DMS79 (cell line): Measurements from ENCODE around the gene GTF2H3.
"Not testable (repeated sequence)": the region's sequence is repeated elsewhere in the genome, so short reads cannot be mapped to it uniquely, and the experiment has no call there.

ENCODE experiments used
- DNase-seq: peaks from one replicate; lab custom pipeline; 2025; lab: John Stamatoyannopoulos, UW

Gene GTF2H3

GRCh38 chr12:123633379-123634141 lies at the start of gene GTF2H3, which contains the start of gene EIF2B1:
Gene GTF2H3, plus strand, starts transcription at chr12:123633829. Its CDS starts 31 bp downstream, at chr12:123633860.
Gene EIF2B1, minus strand, starts transcription at chr12:123633686. Its CDS starts 129 bp downstream, at chr12:123633557.
- DNase-seq: peak; percentile 94

- DNase-seq: no peak
Measured at GRCh38 chr12:123591702-123592481, 41.7 kb upstream of the GTF2H3 start.

- DNase-seq: no peak
Measured at GRCh38 chr12:123595729-123596128, 37.9 kb upstream of the GTF2H3 start.

- DNase-seq: no peak
Measured at GRCh38 chr12:123597100-123597499, 36.5 kb upstream of the GTF2H3 start.

- DNase-seq: no peak
Measured at GRCh38 chr12:123598522-123598921, 35.1 kb upstream of the GTF2H3 start.

GRCh38 chr12:123599310-123599709 lies 34.3 kb upstream of the GTF2H3 start:
- no peak for DNase-seq

- DNase-seq: no peak
Measured at GRCh38 chr12:123599721-123600120, 33.9 kb upstream of the GTF2H3 start.

GRCh38 chr12:123601602-123602489 lies 31.8 kb upstream of the GTF2H3 start, which contains the start of gene DDX55:
Gene DDX55, plus strand, starts transcription at chr12:123602099. Its CDS starts 50 bp downstream, at chr12:123602149.
- DNase-seq: peak; percentile 66

GRCh38 chr12:123602651-123603195 lies 30.9 kb upstream of the GTF2H3 start:
- DNase-seq: no peak

GRCh38 chr12:123603495-123603894 lies 30.1 kb upstream of the GTF2H3 start:
- DNase-seq: not testable (repeated sequence)

GRCh38 chr12:123607756-123608155 lies 25.9 kb upstream of the GTF2H3 start:
- DNase-seq: no peak

GRCh38 chr12:123608182-123608581 lies 25.4 kb upstream of the GTF2H3 start:
- no peak for DNase-seq

- DNase-seq: no peak
Measured at GRCh38 chr12:123614110-123614509, 19.5 kb upstream of the GTF2H3 start.

GRCh38 chr12:123614531-123614930 lies 19.1 kb upstream of the GTF2H3 start:
- no peak for DNase-seq

- DNase-seq: no peak
Measured at GRCh38 chr12:123617144-123617543, 16.5 kb upstream of the GTF2H3 start.

- no peak for DNase-seq
Measured at GRCh38 chr12:123617580-123617979, 16.0 kb upstream of the GTF2H3 start.

GRCh38 chr12:123621101-123621500 lies 12.5 kb upstream of the GTF2H3 start:
- DNase-seq: no peak

GRCh38 chr12:123621619-123622530 lies 11.8 kb upstream of the GTF2H3 start:
- no peak for DNase-seq

GRCh38 chr12:123634142-123634561 lies 523 bp downstream of the GTF2H3 start:
- no peak for DNase-seq

- DNase-seq: no peak
Measured at GRCh38 chr12:123643911-123644310, 10.3 kb downstream of the GTF2H3 start.

- no peak for DNase-seq
Measured at GRCh38 chr12:123645380-123645779, 11.8 kb downstream of the GTF2H3 start.
